ENCODE results near the gene NUTM2F. TPM values are rescaled to one million over a fixed set of nuclear protein-coding genes. Genes with fewer than 3 reads are reported as not detected.
"Not testable (repeated sequence)": the region's sequence is repeated elsewhere in the genome, so short reads cannot be mapped to it uniquely, and the experiment has no call there.

Gene NUTM2F
- total and polyA plus RNA-seq, 2 donors (not counting 1 experiment from before 2014, with no cell fraction given) = not detected

DNA sequence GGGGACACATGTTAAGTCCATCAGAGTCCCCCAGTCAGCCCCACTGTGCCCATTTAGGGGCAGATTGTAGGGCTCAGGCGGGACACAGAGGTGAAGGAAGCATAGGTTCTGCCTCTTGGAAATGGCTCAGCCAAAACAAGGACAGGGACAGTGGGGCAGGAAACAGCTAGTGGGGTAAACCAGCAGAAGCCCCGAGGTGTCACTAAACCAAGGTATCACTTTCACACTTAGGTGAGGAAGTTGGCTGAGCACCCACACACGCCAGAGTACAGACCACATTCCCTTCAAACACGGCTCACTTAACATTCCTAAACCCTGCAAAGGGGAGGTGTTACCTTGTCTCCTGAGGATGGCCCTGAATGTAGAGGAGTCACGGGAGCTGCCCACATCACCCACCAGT lies 12.2 kb downstream of the NUTM2F start:
- H3K4me2 ChIP-seq (ENCODE audit: extremely low read depth, insufficient read depth, low read length); H2AFZ ChIP-seq (ENCODE audit: low read length); H3K36me3 ChIP-seq (ENCODE audit: control insufficient read depth, insufficient read depth, low read length); DNase-seq (ENCODE audit: low read depth in 2 of 2); H3K9me3 ChIP-seq (ENCODE audit: control insufficient read depth, insufficient read depth, low read depth, low read length); H3K4me3 ChIP-seq (replicated peaks in 1 of 4; ENCODE audit: control extremely low read depth in 1 of 4, insufficient read depth in 1 of 4, low read depth in 3 of 4, low read length in 4 of 4); H3K9ac ChIP-seq (ENCODE audit: insufficient read depth, low read length); H3K4me1 ChIP-seq (ENCODE audit: control insufficient read depth, extremely low read depth, insufficient read depth, low read length); H3K79me2 ChIP-seq (ENCODE audit: control insufficient read depth, insufficient read depth, low read length); H3K27me3 ChIP-seq (ENCODE audit: control insufficient read depth, insufficient read depth, low read length); H4K20me1 ChIP-seq (ENCODE audit: control insufficient read depth, extremely low read depth, insufficient read depth, low read length); H3K27ac ChIP-seq (ENCODE audit: insufficient read depth, low read length): not testable (repeated sequence)

DNA sequence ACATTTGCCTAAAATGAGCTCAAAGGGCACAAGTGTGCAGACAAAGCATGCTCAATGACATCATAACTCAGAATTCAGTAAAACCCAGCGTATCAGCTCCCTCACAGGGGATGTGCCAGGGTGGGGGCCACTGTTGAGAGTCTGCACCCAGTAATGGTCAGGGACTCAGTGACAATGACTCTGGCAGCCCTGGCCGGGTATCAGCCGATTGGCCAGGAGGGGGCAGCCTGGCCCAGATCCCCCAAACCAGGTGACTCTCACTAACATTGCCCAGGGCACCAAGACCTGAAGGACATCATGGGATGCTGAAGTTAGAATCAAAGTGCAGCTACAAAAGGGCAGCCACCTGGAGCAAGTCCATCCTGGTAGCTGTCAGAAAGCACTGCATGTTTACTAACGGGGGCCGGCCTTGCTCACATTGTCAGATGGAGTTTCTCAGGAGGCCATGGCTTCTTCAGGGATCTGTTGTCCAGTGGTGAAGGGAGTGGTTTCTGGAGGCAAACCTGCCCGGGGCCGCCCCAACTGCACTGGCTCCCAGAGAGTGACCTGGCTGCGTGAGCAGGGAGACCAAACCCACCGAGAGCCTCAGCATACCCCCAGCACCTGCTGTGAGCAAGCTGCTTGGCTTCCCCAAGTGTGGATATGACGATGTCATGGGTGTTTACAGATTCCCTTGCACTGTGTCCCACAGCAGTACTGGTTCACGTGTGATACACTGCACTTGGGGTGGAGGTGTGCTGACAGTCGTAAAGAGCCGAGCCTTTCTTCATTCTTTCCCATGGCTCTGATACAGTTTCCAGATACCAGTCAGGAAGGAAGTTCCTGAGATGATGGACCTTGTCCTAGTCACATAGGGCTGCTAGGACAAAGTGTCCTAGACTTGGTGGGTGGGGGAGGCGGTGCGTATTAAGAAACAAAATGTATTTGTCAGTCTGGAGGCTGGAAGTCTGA lies 13.1 kb downstream of the NUTM2F start:
- not testable (repeated sequence) for H3K4me1 ChIP-seq (ENCODE audit: control insufficient read depth, extremely low read depth, insufficient read depth, low read length); H3K4me2 ChIP-seq (ENCODE audit: extremely low read depth, insufficient read depth, low read length); H3K9ac ChIP-seq (ENCODE audit: insufficient read depth, low read length); H3K27me3 ChIP-seq (ENCODE audit: control insufficient read depth, insufficient read depth, low read length); H3K36me3 ChIP-seq (ENCODE audit: control insufficient read depth, insufficient read depth, low read length); H3K79me2 ChIP-seq (ENCODE audit: control insufficient read depth, insufficient read depth, low read length); H3K9me3 ChIP-seq (ENCODE audit: control insufficient read depth, insufficient read depth, low read depth, low read length); H2AFZ ChIP-seq (ENCODE audit: low read length); H3K4me3 ChIP-seq (replicated peaks in 1 of 4; ENCODE audit: control extremely low read depth in 1 of 4, insufficient read depth in 1 of 4, low read depth in 3 of 4, low read length in 4 of 4); DNase-seq (ENCODE audit: low read depth in 2 of 2); H3K27ac ChIP-seq (ENCODE audit: insufficient read depth, low read length); H4K20me1 ChIP-seq (ENCODE audit: control insufficient read depth, extremely low read depth, insufficient read depth, low read length)

DNA sequence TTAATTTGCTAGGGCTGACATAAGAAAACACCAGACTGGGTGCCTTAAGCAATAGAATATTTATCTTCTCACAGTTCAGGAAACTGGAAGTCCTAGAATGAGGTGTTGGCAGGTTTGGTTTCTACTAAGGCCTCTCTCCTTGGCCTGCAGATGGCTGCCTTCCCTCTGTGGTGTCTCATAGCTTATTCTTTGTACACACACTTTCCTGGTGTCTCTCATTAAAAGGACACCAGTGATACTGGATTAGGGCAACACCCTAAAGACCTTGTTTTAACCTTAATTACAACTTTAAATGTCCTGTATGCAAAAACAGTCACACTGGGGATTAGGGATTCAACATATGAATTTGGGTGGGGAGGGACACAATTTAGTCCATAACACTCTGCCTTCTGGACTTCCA lies 25.1 kb downstream of the NUTM2F start:
- no peaks in the 10 kb centered on the region for H3K36me3 ChIP-seq (ENCODE audit: control insufficient read depth, insufficient read depth, low read length)
- no peak overlapping the region for H3K4me2 ChIP-seq (ENCODE audit: extremely low read depth, insufficient read depth, low read length)
- no peak overlapping the region for H3K27ac ChIP-seq (ENCODE audit: insufficient read depth, low read length)
- no peaks in the 10 kb centered on the region for H3K27me3 ChIP-seq (ENCODE audit: control insufficient read depth, insufficient read depth, low read length)
- no peak overlapping the region for H2AFZ ChIP-seq (ENCODE audit: low read length)
- no peaks in the 10 kb centered on the region for H4K20me1 ChIP-seq (ENCODE audit: control insufficient read depth, extremely low read depth, insufficient read depth, low read length)
- H3K9ac ChIP-seq (ENCODE audit: insufficient read depth, low read length) = no peak overlapping the region
- no peak for DNase-seq (ENCODE audit: low read depth in 2 of 2)
- H3K79me2 ChIP-seq (ENCODE audit: control insufficient read depth, insufficient read depth, low read length) = no peaks in the 10 kb centered on the region
- H3K4me1 ChIP-seq (ENCODE audit: control insufficient read depth, extremely low read depth, insufficient read depth, low read length) = no peaks in the 10 kb centered on the region
- TF ChIP-seq EZH2 (IDR thresholded peaks at IDR 0.05; ENCODE audit: low read length, missing control alignments) = no peak
- no peak for TF ChIP-seq CTCF (conservative IDR thresholded peaks at IDR 0.05 in 1 of 2, IDR thresholded peaks at IDR 0.05 in 1 of 2; ENCODE audit: low read depth in 1 of 2, low read length in 2 of 2)
- no peaks in the 10 kb centered on the region for H3K9me3 ChIP-seq (ENCODE audit: control insufficient read depth, insufficient read depth, low read depth, low read length)
- no peak overlapping the region for H3K4me3 ChIP-seq (replicated peaks in 1 of 4; ENCODE audit: control extremely low read depth in 1 of 4, insufficient read depth in 1 of 4, low read depth in 3 of 4, low read length in 4 of 4)

GRCh38 chr9:94302426-94302825 lies 26.0 kb downstream of the NUTM2F start:
- Histone ChIP-seq H3K27me3 (ENCODE audit: control insufficient read depth, insufficient read depth, low read length) (no peaks in the 10 kb centered on the region), H3K79me2 (ENCODE audit: control insufficient read depth, insufficient read depth, low read length) (no peaks in the 10 kb centered on the region), H4K20me1 (ENCODE audit: control insufficient read depth, extremely low read depth, insufficient read depth, low read length) (no peaks in the 10 kb centered on the region), H3K4me2 (ENCODE audit: extremely low read depth, insufficient read depth, low read length) (no peak overlapping the region), H3K36me3 (ENCODE audit: control insufficient read depth, insufficient read depth, low read length) (no peaks in the 10 kb centered on the region), H3K27ac (ENCODE audit: insufficient read depth, low read length) (no peak overlapping the region), H3K9ac (ENCODE audit: insufficient read depth, low read length) (no peak overlapping the region), H2AFZ (ENCODE audit: low read length) (no peak overlapping the region), H3K4me3 (replicated peaks in 1 of 4; ENCODE audit: control extremely low read depth in 1 of 4, insufficient read depth in 1 of 4, low read depth in 3 of 4, low read length in 4 of 4) (no peak overlapping the region), H3K4me1 (ENCODE audit: control insufficient read depth, extremely low read depth, insufficient read depth, low read length) (no peaks in the 10 kb centered on the region), H3K9me3 (ENCODE audit: control insufficient read depth, insufficient read depth, low read depth, low read length) (no peaks in the 10 kb centered on the region)
- TF ChIP-seq CTCF (conservative IDR thresholded peaks at IDR 0.05 in 1 of 2, IDR thresholded peaks at IDR 0.05 in 1 of 2; ENCODE audit: low read depth in 1 of 2, low read length in 2 of 2) = no peak
- no peak for TF ChIP-seq EZH2 (IDR thresholded peaks at IDR 0.05; ENCODE audit: low read length, missing control alignments)
- DNase-seq (ENCODE audit: low read depth in 2 of 2) = no peak

All from fibroblast of lung (primary cell).